GM12801 (cell line): ENCODE measurements around the gene EEF1AKMT3.
A peak's percentile ranks its signal among the peaks of the same experiment; 100 is the strongest.

ENCODE experiments used
- CTCF ChIP-seq: IDR thresholded peaks from one replicate; pipeline ENCODE4 v1.5.1; 2011; ENCODE audit warnings: control low read depth; ENCODE audit not compliant: insufficient read length; ENCODE audit errors: extremely low read depth

The EEF1AKMT3 gene

GRCh38 chr12:57780284-57780897 is 8.0 kb downstream of the EEF1AKMT3 start:
- TF ChIP-seq CTCF: no peak

GRCh38 chr12:57781244-57781643 is 8.8 kb downstream of the EEF1AKMT3 start:
- no peak for TF ChIP-seq CTCF

GRCh38 chr12:57781801-57782200 is 9.4 kb downstream of the EEF1AKMT3 start:
- TF ChIP-seq CTCF: no peak

GRCh38 chr12:57782243-57782607 is 9.8 kb downstream of the EEF1AKMT3 start:
- TF ChIP-seq CTCF: no peak

- peak; percentile 59 for TF ChIP-seq CTCF
These were observed 10.4 kb downstream of the EEF1AKMT3 start, which contains the start of gene TSFM for GRCh38 chr12:57782608-57783465. TSFM (plus strand) TSS chr12:57782787; CDS start chr12:57782802, 15 bp downstream.

- no peak for TF ChIP-seq CTCF
These were observed 11.0 kb downstream of the EEF1AKMT3 start for GRCh38 chr12:57783466-57783801.

- no peak for TF ChIP-seq CTCF
These were observed 11.4 kb downstream of the EEF1AKMT3 start for GRCh38 chr12:57783861-57784260.
